NCI-H1930 (cell line): ENCODE measurements around the gene GALP.
"Not testable (repeated sequence)": the region's sequence is repeated elsewhere in the genome, so short reads cannot be mapped to it uniquely, and the experiment has no call there.

Source experiments
- DNase-seq, 2 experiments: peaks; one replicate each; lab custom pipeline; 2025; lab: John Stamatoyannopoulos, UW

Gene GALP

DNA sequence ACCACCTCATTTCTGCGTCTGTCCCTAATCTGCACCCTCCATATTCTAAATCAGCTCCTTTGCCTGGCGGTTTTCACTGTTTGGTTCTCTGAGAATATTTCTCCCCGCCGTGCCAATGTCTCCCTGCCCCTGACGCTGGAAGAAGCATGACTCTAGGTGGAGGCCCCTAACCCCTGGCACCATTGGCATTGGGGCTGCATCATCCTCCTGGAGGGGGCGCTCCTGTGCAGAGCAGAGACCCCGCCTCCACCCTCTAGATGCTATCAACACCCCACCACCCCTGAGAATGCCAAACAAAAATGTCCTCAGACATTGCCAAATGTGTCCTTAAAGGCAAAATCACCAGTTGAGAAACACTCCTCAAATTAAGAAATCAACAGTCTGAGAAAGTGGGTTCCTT lies 15.3 kb downstream of the GALP start:
- peak in 1 of 2 experiments; percentile 12 for DNase-seq

DNA sequence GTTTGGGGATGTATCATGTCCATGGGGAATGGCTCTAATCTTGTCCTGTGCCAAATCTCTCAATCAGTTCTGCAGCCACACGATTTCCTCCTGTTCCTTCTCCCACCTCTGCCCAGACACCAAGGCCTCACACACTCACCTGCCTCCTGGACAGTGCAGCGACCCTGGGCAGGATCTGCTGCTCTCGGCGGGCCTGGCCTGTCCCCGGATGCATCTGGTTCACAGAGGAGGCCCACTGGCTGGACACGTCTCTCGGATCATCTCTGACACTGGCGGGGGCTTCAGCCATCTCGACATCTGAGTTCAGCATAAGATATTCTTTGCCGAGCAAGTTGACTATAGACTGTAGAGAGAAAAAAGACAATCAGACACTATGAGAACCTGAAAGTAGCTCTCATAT lies 15.9 kb downstream of the GALP start:
- no peak for DNase-seq

DNA sequence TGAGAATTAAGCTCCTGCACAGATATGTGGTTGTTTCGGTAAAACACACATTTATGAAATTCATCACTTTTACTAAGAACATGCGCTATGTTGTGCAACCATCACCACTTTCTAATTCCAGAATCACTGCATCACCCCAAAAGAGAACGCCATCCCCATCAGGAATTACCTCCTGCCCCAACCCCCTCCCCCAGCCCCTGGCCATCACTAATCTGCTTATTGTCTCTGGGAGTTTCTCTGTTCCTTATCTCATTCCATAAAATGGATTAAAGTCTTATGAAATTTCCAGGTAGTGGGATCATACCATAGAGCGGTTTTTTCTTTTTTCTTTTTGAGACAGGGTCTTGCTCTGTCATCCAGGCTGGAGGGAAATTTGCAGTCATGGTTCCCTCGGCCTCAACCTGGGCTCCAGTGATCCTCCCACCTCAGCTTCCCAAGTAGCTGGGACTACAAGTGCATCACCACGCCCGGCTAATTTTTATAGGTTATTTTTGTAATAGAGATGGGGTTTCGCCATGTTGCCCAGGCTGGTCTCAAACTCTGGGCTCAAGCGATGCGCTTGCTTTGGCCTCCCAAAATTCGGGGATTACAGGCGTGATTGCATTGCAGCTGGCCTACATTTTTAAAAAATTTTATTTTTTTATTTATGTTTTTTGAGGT lies 18.3 kb downstream of the GALP start:
- DNase-seq: no peak

DNA sequence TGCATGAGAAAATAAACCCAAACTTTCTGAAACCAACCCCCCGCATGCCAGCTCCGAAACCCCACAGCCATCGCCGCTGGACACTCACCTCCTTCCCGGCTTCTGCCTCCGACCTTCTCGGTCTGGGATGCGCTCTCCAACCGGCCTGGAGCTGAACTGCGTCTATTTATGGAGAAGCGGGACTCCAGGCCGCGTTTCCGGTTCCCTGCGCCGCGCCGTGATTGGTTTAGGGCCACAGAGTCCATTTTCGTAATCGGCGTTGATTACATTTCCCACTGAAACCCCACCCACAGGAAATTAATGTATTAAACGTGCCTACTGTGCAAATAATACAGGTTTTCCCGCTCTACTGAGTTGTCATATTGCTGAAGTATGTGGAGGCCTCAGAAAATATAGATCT lies 21.8 kb downstream of the GALP start, which contains the start of gene ZSCAN5B:
ZSCAN5B (minus strand) TSS at position 138 of the 400 bp plus-strand sequence. CDS start 4,731 bp downstream, outside the sequence.
- not testable (repeated sequence) for DNase-seq

DNA sequence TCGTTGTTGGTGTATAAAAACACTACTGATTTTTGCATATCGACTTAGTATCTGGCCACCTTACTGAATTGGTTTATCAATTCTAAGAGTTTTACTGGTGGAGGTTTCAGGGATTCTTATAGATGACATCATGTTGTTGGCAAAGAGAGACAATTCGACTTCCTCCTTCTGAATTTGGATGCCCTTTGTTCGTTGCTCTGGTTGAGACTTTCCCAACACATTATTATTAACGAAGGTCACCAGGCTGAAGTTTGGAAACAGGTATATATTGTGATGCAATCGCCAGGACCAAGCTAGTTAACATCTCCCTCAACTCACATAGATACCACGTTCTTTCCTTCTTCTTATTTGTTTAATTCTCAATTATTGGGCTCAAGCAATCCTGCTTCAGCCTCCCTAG lies 23.9 kb downstream of the GALP start:
- no peak for DNase-seq

DNA sequence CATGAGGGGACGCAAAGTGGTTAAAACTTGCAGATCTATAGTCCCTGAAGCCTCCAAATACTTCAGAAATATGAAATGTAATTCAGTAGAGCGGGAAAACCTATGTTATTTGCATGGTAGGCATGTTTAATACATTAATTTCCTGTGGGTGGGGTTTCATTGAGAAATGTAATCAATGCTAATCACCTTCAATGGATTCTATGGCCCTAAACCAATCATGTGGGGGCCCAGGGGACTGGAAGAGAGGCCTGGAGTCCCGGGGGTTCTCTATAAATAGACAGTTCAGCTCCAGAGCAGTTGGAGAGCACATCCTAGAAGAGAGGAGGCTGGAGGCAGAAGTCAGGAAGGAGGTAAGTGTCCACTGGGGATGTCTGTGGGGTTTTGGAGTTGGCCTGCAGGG lies 26.2 kb downstream of the GALP start, which contains the start of gene ZSCAN5C:
ZSCAN5C (plus strand) TSS at position 301 of the 400 bp plus-strand sequence. CDS start 3,641 bp downstream, outside the sequence.
- no peak for DNase-seq

DNA sequence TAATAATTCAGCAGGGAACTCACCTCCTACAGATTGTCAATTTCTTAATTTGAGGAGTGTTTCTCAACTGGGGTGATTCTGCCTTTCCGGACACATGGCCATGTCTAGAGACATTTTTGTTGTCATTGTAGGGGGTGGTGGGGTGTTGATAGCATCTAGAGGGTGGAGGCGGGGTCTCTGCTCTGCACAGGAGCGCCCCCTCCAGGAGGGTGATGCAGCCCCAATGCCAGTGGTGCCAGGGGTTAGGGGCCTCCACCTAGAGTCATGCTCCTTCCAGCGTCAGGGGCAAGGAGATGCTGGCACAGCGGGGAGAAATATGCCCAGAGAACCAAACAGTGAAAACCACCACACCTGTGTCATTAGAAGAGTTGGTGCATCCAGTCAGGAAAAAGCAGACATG lies 31.8 kb downstream of the GALP start:
- DNase-seq: not testable (repeated sequence)

DNA sequence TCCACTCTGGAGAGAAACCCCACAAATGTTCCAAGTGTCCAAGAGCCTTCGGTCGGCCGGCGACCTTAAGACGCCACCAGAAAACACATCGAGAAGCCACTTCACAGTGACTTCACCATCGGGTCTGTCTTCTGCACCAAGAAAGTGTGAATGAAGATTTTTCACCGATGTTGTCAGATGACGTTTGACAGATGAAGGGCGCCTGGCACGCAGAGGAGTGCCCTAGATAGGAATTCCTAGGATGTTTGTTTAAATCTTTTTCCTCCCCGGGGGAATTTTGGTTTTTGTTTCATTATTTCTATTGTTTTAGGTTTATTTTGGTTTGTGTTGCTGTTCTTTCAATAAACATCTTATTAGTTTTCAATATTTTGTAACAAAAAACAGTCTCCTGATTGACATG lies 33.3 kb downstream of the GALP start:
- DNase-seq: no peak

DNA sequence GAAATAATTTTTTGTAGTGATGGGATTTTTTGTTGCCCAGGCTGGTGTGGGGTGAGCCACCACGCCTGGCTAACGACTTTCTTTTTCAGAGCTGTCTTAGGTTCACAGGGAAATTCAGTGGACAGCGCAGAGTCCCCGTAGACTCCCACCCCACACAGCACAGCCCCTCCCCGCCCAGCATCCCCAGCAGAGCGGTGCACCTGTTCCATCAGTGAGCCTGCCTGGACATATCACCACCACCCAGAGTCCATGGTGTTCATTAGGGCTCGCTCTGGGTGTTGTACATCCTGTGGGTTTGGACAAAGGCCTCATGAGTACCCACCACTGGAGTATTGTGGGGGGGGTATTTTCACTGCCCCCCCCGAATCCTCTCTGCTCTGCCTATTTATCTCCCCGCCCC lies 34.2 kb downstream of the GALP start:
- DNase-seq: not testable (repeated sequence)

DNA sequence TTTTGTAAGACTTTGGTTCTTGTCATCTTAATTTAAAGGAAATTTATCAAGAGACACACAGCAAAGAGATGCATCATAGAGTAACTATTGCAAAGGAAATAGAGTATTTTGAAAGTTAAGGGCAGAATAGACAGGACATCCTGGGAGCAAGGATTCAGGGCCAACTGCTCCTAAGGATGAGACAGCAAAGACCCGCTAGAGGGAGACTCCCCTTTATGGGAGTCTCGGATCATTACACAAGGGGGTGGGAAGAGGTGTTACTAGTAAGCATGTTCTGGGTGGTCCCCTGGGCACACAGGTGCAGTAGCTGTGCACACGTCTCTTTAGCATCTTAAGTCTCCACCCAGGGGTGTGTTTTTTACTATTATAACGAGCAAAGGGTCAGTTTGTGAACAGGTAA lies 35.9 kb downstream of the GALP start:
- no peak for DNase-seq

DNA sequence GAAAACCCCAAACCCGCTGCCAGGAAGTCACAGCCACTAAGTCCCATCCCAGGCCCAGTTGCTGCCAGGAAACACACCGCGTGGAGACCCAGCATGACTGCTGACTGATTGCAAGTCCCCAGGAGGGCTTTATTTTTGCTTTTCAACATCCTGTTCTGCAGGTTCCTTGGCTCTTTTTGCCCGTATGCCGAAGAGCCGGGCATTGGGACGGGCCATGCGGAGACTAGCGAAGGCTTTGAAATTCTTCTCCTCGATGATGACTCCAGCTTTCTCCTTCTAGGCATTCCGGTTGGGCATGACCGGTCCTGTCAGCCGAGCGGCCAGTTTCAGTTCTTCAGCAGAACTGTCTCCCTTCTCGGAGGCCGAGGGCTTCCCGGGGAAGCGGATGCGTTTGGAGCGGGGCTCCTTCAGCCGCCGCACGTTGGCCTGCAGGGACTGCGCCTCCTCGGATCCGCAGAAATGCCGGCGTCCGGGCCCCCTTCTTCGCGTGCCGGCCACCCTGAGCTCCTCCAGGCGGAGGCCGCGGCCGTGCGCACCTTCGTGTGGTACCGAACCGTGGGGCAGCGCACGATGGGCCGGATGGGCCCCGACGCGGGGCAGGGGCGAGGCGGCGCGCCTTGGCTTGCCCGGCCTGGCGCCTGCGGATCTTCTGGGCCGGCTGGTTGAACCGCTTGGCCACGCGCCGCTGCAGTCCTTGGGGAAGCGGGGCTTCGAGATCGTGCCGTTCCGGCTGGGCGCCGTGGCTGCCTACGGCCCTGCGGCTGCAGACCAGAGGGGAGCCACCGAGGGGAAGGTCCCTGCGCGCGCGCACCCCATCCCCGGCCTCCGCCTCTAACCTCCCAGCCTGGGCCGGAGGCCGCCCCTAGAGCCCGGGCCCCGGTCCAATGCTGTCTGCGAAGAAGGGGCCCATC lies 41.5 kb downstream of the GALP start:
- no peak for DNase-seq

DNA sequence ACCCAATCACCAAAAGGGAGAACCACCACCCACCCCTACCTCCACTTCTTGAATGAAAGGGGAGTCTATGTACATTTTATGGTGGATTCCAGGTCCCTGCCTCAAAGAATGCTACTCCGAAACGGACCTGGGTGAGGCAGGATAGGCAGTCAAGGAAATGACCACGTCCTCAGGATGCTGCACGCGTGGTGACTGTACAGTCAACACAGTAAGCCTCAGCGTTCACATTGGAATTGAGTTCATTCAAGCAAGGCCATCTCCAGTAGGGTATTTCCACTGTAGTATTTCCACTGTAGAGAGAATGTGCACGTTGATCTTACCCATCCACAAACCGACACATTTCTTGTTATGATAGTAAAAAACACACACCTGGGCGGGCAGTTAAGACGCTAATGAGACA lies 43.2 kb downstream of the GALP start:
- no peak for DNase-seq

DNA sequence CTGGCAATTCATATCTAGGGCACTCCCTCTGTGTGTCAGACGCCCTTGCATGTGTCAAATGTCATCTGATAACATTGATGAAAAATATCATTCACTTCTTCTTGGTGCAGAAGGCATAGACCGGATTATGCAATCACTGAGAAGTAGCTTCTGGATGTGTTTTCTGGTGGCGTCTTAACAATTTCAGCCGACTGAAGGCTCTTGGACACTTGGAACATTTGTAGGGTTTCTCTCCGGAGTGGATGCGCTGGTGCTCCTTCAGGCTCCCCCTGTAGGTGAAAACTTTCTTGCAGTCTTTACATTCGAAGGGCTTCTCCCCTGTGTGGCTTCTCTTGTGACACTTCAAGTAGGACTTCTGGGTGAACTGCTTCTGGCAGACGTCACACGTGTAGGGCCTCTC lies 45.6 kb downstream of the GALP start:
- not testable (repeated sequence) for DNase-seq

DNA sequence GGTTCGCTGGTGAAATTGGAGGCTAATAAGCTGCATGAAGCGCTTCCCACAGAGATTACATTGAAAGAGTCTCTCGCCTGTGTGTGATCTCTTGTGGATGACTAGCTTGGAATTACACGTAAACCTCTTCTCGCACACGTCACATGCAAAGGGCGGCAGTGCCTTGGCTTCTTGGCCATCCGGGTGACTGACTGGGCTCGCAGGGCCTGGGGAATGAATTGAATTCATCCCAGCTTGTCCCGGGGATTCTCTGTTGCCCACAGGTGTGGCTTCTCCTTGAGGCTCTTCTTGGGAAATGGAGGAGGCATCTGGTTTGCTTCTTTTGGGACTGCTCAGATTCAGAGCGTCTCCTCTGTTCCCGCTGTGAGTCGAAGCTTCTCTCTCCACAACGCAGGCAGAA lies 46.0 kb downstream of the GALP start:
- DNase-seq: no peak

DNA sequence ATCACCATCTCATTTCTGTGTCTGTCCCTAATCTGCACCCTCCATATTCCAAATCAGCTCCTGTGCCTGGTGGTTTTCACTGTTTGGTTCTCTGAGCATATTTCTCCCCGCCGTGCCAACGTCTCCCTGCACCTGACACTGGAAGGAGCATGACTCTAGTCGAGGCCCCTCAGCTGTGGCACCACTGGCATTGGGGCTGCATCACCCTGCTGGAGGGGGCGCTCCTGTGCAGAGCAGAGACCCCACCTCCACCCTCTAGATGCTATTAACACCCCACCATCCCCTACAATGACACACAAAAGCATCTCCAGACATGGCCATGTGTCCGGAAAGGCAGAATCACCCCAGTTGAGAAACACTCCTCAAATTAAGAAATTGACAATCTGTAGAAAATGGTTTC lies 47.1 kb downstream of the GALP start:
- DNase-seq: no peak

DNA sequence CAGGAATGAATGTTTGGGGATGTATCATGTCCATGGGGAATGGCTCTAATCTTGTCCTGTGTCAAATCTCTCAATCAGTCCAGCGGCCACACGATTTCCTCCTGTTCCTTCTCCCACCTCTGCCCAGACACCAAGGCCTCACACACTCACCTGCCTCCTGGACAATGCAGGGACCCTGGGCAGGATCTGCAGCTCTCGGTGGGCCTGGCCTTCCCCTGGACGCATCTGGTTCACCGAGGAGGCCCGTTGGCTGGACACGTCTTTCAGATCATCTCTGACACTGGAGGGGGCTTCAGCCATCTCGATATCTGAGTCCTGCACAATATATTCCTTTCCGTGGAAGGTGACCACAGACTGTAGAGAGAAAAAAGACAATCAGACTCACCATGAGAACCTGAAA lies 47.7 kb downstream of the GALP start:
- DNase-seq: no peak
